Amniotic epithelial cell (primary cell): ENCODE measurements around the gene DYNLL1.
"Not testable (repeated sequence)": the region's sequence is repeated elsewhere in the genome, so short reads cannot be mapped to it uniquely, and the experiment has no call there.

Experiments
- DNase-seq: peaks from one replicate; pipeline ENCODE4 v3.0.0-alpha.2; 2010; ENCODE audit warnings: low read depth

DYNLL1 gene

DNA sequence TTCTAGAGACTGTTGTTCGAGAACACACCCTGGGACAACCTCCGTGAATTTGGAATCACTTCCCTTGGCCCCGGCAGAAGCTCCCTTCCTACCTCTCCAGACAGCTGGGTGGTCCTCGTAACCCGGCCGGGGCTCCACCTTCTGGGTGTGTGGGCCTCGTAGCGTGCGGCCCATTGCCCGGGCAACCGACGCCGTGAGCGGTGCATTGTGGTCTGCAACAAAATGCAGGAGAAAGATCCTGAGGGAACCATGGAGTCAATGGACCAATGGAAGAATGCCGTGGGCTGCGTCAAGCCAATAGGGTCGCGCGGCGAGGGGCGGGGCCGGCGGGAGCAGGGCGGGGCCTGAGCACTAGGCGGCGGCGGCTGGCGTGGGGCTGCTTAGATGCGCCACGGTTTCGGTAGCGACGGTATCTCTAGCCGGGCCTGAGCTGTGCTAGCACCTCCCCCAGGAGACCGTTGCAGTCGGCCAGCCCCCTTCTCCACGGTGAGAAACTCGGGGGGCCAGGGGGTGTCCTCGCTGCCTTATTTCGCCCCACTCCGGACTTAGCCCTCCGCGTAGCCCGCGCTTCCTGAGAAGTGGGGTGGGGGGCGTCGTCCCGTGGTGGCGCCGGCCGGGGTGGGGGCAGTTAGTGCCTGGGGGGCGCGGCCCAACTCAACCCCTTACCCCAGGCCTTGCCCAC is at the start of gene DYNLL1:
Gene DYNLL1 (plus strand): TSS at position 383 of the 682 bp plus-strand sequence. CDS start 309 bp downstream, outside the sequence.
- DNase-seq, result peak; percentile 91

DNA sequence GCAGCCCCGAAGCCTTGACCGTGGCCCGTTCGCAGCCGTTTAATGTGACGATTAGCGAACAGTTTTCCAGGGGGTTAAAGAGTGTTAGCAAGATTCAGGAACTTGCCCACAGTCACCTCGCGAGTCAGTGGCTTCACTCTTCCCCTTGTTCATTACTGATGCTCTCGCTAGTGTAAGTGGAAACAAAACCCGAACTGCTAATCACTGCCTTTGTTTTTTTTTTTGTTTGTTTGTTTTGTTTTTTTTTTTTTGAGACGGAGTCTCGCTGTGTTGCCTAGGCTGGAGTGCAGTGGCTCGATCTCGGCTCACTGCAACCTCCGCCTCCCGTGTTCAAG is 49.1 kb upstream of the DYNLL1 start:
- DNase-seq, result not testable (repeated sequence)

DNA sequence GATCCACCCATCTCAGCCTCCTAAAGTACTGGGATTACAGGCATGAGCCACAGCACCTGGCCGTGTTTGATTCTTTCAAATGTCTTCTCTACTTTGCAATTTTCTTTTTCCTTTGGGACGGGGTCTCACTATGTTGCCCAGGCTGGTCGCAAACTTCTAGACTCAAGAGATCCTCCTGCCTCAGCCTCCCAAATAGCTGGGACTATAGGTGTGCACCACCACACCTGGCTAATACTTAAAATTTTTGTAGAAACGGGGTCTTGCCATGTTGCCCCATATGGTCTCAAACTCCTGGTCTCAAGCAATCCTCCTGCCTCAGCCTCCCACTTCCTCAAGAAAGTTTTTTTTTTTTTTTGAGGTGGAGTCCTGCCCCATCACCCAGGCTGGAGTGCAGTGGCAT is 47.9 kb upstream of the DYNLL1 start:
- DNase-seq, result no peak

GRCh38 chr12:120452524-120452923 is 43.4 kb upstream of the DYNLL1 start:
- DNase-seq, result peak; percentile 50

GRCh38 chr12:120453060-120453750 is 42.7 kb upstream of the DYNLL1 start:
- no peak for DNase-seq

DNA sequence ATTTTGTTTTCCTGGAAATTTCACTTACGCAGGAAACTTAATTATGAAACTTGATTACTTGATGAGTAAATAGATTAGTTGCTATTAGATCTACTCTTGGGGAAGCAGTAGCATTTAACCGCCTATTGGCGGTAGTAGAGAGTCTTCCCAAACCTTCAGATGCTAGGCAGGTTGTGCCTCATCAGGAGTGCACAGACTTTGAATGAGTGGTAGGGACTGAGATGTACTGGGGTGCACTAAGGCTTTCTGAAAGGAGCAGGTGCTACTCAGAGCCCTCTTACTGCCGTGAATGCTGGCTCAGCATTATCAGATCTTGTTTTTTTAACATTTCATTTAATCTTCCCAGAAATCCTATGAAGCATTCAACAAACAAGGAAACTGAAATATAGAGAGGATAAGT is 41.9 kb upstream of the DYNLL1 start:
- DNase-seq, result peak; percentile 30

- no peak for DNase-seq
These were observed 40.6 kb upstream of the DYNLL1 start for GRCh38 chr12:120455302-120455701.

GRCh38 chr12:120457133-120457532 is 38.8 kb upstream of the DYNLL1 start:
- no peak for DNase-seq

- DNase-seq, result no peak
These were observed 35.8 kb upstream of the DYNLL1 start for GRCh38 chr12:120460157-120460556.

- no peak for DNase-seq
These were observed 33.7 kb upstream of the DYNLL1 start for GRCh38 chr12:120462099-120462640.

- no peak for DNase-seq
These were observed 32.2 kb upstream of the DYNLL1 start for GRCh38 chr12:120463712-120464111.

- DNase-seq, result no peak
These were observed 30.2 kb upstream of the DYNLL1 start for GRCh38 chr12:120465756-120466155.

DNA sequence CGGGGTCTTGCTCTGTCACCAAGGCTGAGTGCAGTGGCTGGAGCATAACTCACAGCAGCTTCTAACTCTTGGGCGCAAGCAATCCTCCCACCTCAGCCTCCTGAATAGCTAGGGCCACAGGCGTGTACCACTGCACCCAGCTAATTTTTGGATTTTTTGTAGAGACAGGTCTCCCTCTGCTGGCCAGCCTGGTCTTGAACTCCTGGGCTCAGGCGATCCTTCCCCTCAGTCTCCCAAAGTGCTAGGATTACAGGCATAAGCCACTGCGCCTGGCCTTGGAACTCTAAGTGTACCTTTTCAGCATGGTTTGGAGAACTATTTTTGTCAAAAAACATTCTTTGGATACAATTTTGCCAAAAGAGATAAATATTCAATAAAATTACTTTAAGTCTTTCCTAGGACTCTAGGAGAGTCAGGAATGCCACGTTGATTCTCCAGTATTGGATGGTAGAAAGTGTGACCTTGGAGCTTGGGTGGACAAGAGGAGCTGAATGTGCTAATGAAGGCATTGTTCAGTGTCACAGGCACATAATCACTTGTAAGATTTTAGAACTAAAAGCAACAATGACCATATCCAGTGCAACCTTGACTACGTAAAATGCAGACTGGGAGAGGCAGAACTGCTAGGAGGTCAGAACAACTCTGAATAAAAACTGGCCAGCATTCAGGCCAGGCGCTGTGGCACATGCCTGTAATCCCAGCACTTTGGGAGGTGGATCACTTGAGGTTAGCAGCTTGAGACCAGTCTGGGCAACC is 29.2 kb upstream of the DYNLL1 start:
- DNase-seq, result peak; percentile 24

DNA sequence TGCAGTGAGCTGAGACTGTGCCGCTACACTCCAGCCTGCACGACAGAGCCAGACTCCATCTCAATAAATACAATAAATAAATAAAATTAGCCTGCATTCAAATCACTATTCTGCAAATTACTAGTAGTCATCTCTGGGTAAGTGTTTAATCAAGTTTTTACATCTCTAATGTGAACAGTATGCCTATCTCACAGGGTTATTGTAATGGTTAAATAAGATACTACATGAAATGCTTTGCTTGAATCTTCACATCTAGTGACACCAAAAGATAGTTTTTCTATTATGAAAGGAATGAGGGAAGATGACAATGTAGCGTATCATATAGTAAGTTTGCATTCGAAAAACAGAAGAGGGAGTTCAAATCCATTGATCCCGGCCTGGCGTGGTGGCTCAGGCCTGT is 28.5 kb upstream of the DYNLL1 start:
- no peak for DNase-seq

GRCh38 chr12:120468325-120468820 is 27.5 kb upstream of the DYNLL1 start:
- DNase-seq, result peak; percentile 65

DNA sequence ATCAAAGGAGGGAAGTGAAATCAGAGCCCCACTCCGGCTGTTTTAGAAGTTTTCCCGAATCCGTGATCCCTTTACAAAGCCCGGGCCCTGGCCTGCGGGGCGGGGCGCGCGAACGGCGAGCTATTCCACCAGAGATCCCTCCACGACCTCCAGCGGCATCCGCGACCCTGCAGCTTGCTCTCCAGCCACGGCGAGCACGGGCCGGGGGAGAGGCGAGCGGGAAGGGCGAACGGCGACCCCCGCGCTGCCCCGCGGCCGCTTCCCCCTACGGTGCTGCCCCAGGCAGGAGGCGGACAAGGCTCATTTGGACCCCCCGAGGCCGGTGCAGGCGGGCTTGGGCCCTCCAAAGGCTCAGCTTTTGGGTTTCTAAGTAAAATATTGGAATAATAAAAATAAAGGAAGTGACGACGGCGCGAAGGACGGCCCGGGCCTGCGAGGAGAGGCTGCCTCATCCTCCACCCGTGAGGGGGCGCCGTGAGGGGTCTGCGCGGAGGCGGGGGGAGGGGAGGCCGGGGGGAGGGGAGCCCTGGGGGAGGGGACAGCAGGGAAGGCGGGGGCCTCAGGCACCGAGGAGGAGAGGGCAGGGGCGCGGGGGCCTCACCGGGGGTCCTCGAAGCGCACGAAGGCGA is 27.0 kb upstream of the DYNLL1 start:
- peak; percentile 11 for DNase-seq

DNA sequence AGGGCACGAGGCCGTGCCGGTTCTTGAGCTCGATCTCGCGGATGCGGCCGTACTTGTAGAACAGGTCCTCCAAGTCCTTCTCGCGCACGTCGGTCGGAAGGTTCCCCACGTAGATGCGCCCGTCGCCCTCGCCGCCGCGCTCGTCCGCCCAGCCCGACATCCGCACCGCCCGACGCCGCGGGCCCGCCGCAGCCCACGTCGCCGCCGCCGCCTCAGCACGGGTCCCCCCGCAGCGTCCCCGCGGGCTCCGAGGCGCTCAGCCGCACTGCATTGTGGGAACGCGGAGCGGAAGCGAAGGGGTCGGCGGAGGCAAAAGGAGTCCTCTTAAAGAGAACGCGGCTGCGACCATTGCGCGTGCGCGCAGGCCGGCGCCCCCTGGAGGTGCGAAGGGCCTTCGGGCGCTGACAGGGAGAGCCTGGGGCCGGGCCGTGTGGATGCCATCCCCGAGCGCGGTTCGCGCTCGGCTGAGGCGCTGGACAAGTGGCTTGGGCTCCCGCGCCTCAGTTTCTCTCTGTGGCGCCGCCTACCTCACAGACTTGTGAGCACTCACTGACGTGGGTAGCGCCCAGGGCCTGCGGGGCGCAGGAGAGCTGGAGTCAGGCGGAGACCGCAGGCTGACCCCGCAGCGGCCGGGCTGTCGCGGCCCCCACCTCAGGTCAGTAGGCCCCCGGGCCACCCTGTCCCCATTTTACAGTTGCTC is 26.3 kb upstream of the DYNLL1 start, which contains the start of gene SRSF9:
Gene SRSF9 (minus strand): TSS at position 299 of the 700 bp plus-strand sequence. CDS start 139 bp downstream, at position 160.
- peak; percentile 95 for DNase-seq

- peak; percentile 25 for DNase-seq
These were observed 25.6 kb upstream of the DYNLL1 start for GRCh38 chr12:120470150-120470784.

DNA sequence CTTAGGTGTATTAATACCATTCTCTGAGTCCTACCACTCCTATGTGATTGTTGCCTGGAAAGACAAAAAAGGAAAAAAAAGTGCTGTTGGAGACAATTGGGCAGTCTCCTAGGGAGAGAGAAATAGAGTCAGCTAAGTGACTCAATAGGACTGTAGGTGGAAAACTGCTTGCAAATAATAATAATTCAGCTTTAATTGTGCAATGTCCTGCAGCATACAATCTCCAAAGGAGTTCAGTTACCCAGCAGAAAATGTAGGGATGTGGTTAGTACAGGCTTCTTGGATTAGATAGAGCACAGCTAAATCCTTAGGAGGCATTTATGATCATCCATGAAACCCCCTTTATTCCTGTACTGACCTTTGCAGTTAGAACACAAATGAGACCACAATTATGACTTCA is 23.4 kb upstream of the DYNLL1 start:
- peak; percentile 76 for DNase-seq

DNA sequence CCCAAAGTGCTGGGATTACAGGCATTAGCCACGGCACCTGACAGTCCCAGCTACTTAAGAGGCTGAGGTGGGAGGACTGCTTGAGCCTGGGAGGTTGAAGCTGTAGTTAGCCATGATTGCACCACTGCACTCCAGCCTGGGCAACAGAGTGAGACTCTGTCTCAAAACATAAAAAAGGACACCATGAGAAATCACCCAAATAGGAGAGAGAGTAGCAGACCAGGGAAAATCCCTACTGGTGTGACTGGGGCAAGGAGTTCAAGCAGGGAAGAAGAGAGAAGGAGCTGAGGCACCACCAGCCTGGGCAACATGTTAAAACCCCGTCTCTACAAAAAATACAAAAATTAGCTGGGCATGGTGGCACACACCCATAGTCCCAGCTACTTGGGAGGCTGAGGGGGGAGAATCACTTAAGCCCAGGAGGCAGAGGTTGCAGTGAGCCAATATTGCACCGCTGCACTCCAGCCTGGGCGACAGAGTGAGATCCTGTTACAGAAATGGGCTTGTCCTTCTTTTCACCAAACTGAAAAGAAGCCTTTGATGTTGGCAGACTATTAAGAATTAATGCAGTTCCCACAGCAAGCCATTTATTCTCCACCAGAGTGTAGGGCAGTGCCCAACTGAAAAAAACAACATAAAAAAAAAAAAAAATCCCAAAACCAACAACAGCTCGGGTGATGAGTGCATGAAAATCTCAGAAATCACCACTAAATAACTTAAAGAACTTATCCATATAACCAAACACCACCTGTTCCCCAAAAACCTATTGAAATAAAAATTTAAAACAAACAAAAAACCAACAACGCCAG is 21.9 kb upstream of the DYNLL1 start:
- DNase-seq, result no peak
